GM10847 (cell line): Measurements from ENCODE around the gene ETFRF1.
A peak's percentile ranks its signal among the peaks of the same experiment; 100 is the strongest.

ENCODE experiments used
- POLR2A ChIP-seq: IDR thresholded peaks from 2 replicates; pipeline ENCODE4 v1.6.1; 2011; ENCODE audit not compliant: insufficient read length; ENCODE audit errors: extremely low read depth

Gene ETFRF1

DNA sequence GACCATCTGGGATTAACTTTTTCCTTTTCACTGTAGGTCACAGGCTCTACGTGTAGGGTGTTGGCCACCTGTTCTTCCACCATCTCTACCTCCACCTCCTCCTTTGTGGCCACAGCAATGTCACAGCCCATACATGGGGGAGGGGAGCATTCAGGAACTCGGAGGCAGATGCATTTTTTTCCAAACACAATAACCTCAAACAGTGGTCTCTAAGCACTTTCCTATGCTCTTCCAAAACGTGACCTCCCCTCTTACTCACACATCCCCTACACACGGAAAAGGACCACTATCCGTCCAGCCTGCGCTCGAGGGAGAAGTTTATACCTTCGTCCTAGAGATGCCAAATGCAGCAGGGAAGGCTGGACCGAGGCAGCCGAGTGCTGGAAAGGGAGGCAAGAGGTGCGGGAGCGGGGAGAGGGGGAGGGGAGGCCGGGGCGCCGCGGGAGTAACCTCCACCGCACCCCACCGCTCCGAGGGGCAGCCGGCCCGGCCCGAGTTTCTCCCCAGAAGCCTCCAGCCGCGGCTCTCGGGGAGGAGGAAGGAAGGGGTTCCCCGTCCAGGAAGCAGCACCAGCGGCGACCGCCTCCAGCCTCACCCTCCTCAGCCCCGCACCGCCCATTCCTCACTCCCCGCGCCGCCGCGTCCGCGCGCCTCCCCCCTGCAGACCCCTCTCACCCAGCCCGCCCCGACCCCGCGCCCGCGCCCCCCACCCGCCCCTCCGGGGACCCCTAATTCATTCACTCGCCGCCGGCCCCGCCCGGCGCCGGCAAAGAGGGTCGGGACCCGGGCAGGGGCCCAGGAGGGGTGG lies 55.1 kb downstream of the ETFRF1 start:
- no peak for TF ChIP-seq POLR2A

DNA sequence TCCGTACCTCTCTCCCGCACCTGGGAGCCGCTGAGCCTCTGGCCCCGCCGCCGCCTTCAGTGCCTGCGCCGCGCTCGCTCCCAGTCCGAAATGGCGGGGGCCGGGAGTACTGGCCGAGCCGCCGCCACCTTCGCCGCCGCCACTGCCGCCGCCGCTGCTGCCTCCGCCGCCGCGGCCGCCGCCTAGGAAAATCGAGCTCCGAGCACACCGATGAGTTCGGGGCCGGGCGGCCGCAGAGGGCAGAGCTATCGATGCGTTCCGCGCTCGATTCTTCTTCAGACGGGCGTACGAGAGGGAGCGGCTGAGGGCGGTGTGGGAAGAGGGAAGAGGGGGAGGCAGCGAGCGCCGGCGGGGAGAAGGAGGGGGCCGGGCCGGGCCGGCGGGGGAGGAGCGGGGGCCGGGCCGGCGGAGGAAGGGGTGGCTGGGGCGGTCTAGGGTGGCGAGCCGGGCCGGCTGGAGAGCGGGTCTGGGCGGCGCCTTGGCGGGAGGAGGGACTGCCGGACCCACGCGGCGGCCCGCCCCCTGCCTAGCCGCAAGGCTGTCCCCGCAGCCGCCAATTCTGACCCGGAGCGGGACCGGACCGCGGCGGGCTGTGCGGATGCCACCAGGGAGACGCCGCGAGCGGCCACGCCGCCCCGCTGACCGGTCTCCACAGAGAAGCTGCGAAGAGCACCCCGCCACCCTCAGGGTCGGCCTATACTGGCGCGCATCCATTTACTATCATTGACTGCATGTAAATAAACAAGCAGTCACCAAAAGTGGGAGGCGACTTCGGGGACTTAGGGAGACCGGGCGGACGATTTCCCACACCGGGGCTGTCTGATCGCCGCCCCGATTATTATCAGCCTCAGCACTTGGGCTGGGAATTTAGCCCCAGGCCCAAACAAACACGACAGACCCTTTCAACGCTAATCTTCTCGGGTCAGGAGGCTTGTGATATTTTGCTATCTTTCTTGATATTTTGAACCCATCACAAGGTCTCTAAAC lies 56.0 kb downstream of the ETFRF1 start, which contains the start of gene KRAS:
KRAS (minus strand) TSS at position 186 of the 987 bp plus-strand sequence.
- peak; percentile 50 for TF ChIP-seq POLR2A

DNA sequence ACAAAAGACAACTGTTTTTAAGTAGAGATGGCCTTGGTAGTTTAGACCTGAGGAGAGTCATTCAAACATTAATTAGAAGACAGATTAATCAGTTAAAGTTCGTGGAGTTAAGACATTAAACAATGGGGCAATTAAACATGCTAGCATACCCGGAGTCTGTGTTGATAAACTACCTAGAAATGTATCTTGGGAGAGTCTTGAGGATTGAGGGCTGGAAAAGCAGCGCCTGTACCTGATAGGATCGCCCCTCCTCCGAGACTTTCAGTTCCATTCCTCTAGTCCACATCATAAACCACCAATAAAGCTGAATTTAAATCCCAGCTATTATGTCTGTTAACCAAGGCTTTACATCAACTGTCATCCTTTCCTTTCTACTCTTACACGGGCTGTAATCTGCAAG lies 56.7 kb downstream of the ETFRF1 start:
- TF ChIP-seq POLR2A, result no peak

DNA sequence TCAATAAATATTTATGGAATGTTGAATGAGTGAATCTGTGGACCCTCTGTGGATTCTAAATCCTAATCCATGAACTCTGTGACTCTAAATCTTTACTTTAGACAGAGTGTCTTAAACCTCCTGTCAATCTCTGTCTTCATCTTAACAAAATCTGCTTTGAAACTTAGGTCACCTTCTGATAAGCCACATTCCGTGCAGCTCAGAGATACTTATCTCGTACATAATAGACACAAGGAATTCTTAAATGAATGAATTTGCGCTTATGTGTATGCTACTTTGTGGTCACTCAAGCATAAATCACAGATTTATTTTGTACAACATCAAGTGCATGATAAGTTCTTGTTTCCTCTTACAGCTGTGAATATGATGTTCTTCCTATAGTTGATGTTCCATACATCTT lies 57.9 kb downstream of the ETFRF1 start:
- TF ChIP-seq POLR2A, result no peak

DNA sequence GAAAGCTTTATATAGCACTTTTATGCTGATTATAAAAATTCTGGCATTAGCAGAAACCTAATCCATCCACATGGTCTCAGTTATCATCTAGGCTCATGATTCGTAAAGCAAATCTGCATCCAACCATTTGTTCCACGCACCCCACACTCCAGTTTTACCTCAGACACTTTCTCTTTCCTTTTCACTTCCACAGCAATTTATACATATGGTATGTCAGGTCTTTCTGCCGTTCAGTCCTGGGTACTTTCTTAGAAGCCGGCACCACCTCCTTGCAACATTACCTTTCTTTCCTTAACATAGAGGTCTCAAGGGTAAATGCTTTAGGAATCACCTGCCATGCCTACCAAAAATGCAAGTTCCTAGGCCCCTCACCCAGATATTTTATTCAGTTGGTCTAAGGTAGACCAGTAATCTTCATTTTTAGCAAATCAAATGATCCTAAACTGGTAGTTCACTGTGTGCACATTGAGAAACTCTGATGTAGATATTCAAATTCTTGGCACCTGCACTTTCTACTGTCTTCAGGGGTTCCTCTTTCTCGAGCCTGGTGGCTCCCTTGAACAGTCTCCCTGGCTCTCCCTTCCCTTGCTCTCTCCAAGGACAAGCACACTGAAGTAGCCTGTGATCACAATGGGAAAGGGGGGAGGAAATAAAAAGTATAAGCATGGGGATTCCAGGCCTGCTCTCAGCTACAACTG lies 58.5 kb downstream of the ETFRF1 start:
- no peak for TF ChIP-seq POLR2A

DNA sequence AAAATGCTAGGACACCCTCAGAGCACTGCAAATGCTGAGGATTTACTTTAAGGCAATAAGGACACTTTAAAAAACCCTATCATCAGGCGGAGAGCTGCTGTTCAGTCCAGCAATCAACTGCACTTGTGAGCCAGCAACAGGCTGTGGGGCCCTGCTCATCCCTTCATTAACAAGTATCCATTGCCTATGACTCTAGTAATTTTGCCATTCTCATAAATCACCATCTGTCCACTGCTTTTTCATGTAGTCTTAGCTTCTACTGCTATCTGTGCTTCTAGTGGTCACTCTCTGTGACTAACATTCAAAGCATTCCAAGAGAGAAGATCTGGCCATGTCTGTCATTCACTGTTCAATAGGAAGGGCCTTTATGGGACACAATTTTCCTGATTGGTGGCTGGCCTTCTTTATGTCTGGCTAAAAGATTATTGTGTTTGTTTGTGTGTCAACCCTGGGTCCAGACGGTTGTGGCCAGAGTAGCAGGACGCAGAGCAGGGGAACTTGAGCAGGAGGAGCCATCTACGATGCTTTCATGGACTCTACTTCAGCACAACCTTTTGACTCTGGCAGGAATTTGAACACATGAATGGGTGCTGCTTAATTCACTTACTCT lies 59.3 kb downstream of the ETFRF1 start:
- no peak for TF ChIP-seq POLR2A
